ENCODE data around the gene HOXA7.

Gene HOXA7

GRCh38 chr7:27194686-27195379 lies 38.4 kb upstream of the HOXA7 start:
- no peak overlapping the region for H3K4me3 ChIP-seq (ENCODE audit: low read depth, low read length)
- DNase-seq (ENCODE audit: low read depth) = no peak

- H3K4me3 ChIP-seq (ENCODE audit: low read depth, low read length) = no peak overlapping the region
- DNase-seq (ENCODE audit: low read depth) = no peak
Measured at GRCh38 chr7:27194002-27194352, 37.5 kb upstream of the HOXA7 start.

GRCh38 chr7:27193335-27194001 lies 37.0 kb upstream of the HOXA7 start:
- no peak for DNase-seq (ENCODE audit: low read depth)
- peak overlapping the region; percentile 23 for H3K4me3 ChIP-seq (ENCODE audit: low read depth, low read length)

- H3K4me3 ChIP-seq (ENCODE audit: low read depth, low read length) = peak overlapping the region; percentile 23
- DNase-seq (ENCODE audit: low read depth) = no peak
Measured at GRCh38 chr7:27192546-27193334, 36.3 kb upstream of the HOXA7 start.

- H3K4me3 ChIP-seq (ENCODE audit: low read depth, low read length) = peak overlapping the region; percentile 23
- no peak for DNase-seq (ENCODE audit: low read depth)
Measured at GRCh38 chr7:27191833-27192545, 35.5 kb upstream of the HOXA7 start.

GRCh38 chr7:27191161-27191731 lies 34.8 kb upstream of the HOXA7 start:
- no peak overlapping the region for H3K4me3 ChIP-seq (ENCODE audit: low read depth, low read length)
- no peak for DNase-seq (ENCODE audit: low read depth)

GRCh38 chr7:27189997-27190748 lies 33.7 kb upstream of the HOXA7 start:
- no peak for DNase-seq (ENCODE audit: low read depth)
- H3K4me3 ChIP-seq (ENCODE audit: low read depth, low read length) = no peak overlapping the region

GRCh38 chr7:27189295-27189996 lies 33.0 kb upstream of the HOXA7 start:
- DNase-seq (ENCODE audit: low read depth) = no peak
- peak overlapping the region; percentile 36 for H3K4me3 ChIP-seq (ENCODE audit: low read depth, low read length)

GRCh38 chr7:27188386-27189294 lies 32.2 kb upstream of the HOXA7 start:
- peak overlapping the region; percentile 36 for H3K4me3 ChIP-seq (ENCODE audit: low read depth, low read length)
- no peak for DNase-seq (ENCODE audit: low read depth)

GRCh38 chr7:27187475-27188385 lies 31.3 kb upstream of the HOXA7 start:
- no peak for DNase-seq (ENCODE audit: low read depth)
- peak overlapping the region; percentile 36 for H3K4me3 ChIP-seq (ENCODE audit: low read depth, low read length)

GRCh38 chr7:27186668-27187474 lies 30.4 kb upstream of the HOXA7 start:
- DNase-seq (ENCODE audit: low read depth) = no peak
- H3K4me3 ChIP-seq (ENCODE audit: low read depth, low read length) = peak overlapping the region; percentile 81

GRCh38 chr7:27185854-27186667 lies 29.6 kb upstream of the HOXA7 start:
- DNase-seq (ENCODE audit: low read depth) = no peak
- H3K4me3 ChIP-seq (ENCODE audit: low read depth, low read length) = peak overlapping the region; percentile 81

- DNase-seq (ENCODE audit: low read depth) = peak; percentile 89
- H3K4me3 ChIP-seq (ENCODE audit: low read depth, low read length) = peak within 1 kb of the TSS; percentile 81
Measured at GRCh38 chr7:27185013-27185853, 28.8 kb upstream of the HOXA7 start, which contains the start of gene HOXA11. HOXA11 (minus strand) TSS chr7:27185232; CDS start chr7:27185144, 88 bp downstream.

Data from skeletal muscle cell (primary cell).